Astrocyte of the cerebellum (primary cell): ENCODE data around the gene GNAS-AS1.

Source experiments
- DNase-seq: peaks from one replicate; pipeline ENCODE4 v3.0.0-alpha.2; 2011; ENCODE audit warnings: low read depth
- H3K4me3 ChIP-seq: 2 replicates; pipeline ENCODE4 v1.5.1; 2011; ENCODE audit warnings: mild to moderate bottlenecking, low read depth, low read length, moderate library complexity
- CTCF ChIP-seq: IDR thresholded peaks from 2 replicates; pipeline ENCODE4 v1.5.1; 2012; ENCODE audit warnings: low read length, low read depth, moderate library complexity, mild to moderate bottlenecking; ENCODE audit errors: missing control alignments
- in situ Hi-C: cut with HindIII; loops from 2 replicates; pipeline ENCODE4 v1.10.0; 2017; ENCODE audit warnings: low sequenced_read_pairs

GNAS-AS1 gene

GRCh38 chr20:58891086-58891717, 40.5 kb upstream of the GNAS-AS1 start:
- peak overlapping the region; percentile 88 for H3K4me3 ChIP-seq
- no peak for TF ChIP-seq CTCF
- in situ Hi-C loops = no loop called here
- no peak for DNase-seq

- no peak for TF ChIP-seq CTCF
- H3K4me3 ChIP-seq = peak overlapping the region; percentile 88
- in situ Hi-C loops = no loop called here
- DNase-seq = peak; percentile 47
These were observed 39.9 kb upstream of the GNAS-AS1 start for GRCh38 chr20:58890518-58891085.

GRCh38 chr20:58889798-58890517, 39.3 kb upstream of the GNAS-AS1 start:
- peak overlapping the region; percentile 88 for H3K4me3 ChIP-seq
- no peak for DNase-seq
- no peak for TF ChIP-seq CTCF
- in situ Hi-C loops = no loop called here

GRCh38 chr20:58889334-58889760, 38.6 kb upstream of the GNAS-AS1 start:
- TF ChIP-seq CTCF = no peak
- in situ Hi-C loops = no loop called here
- DNase-seq = no peak
- peak overlapping the region; percentile 88 for H3K4me3 ChIP-seq

GRCh38 chr20:58888521-58889333, 38.0 kb upstream of the GNAS-AS1 start:
- TF ChIP-seq CTCF = no peak
- DNase-seq = no peak
- peak overlapping the region; percentile 88 for H3K4me3 ChIP-seq
- in situ Hi-C loops = no loop called here

GRCh38 chr20:58888103-58888502, 37.4 kb upstream of the GNAS-AS1 start:
- in situ Hi-C loops = no loop called here

More at GRCh38 chr20:58888103-58888502, 37.4 kb upstream of the GNAS-AS1 start:
- peak overlapping the region; percentile 88 for H3K4me3 ChIP-seq
- no peak for DNase-seq
- no peak for TF ChIP-seq CTCF
